ENCODE results near the gene ANKZF1. TPM values are rescaled to one million over a fixed set of nuclear protein-coding genes. Genes with fewer than 3 reads are reported as not detected.

The ANKZF1 gene
- polyA plus RNA-seq, 1 of the 3 experiments (the other 2 are of a cell fraction), result 22.3 TPM

- no peak overlapping the region for H3K4me3 ChIP-seq (ENCODE audit: low read depth in 2 of 2, low read length in 1 of 2)
- H2AFZ ChIP-seq (ENCODE audit: low read depth), result no peak overlapping the region
- no peaks in the 10 kb centered on the region for H4K20me1 ChIP-seq (ENCODE audit: insufficient read depth)
- no peak for TF ChIP-seq POLR2AphosphoS5 (IDR thresholded peaks at IDR 0.05; ENCODE audit: low read depth, low read length)
- no peak for TF ChIP-seq YY1 (IDR thresholded peaks at IDR 0.05; ENCODE audit: low read depth)
- TF ChIP-seq RCOR1 (IDR thresholded peaks at IDR 0.05; ENCODE audit: low read length), result no peak
- TF ChIP-seq TAF1 (IDR thresholded peaks at IDR 0.05; ENCODE audit: borderline replicate concordance, low read depth, low read length), result no peak
- TF ChIP-seq FOSL2 (IDR thresholded peaks at IDR 0.05; ENCODE audit: borderline replicate concordance, low read depth), result no peak
- no peak for TF ChIP-seq CHD2 (IDR thresholded peaks at IDR 0.05; ENCODE audit: low read length, partially characterized antibody)
- no peak for TF ChIP-seq TEAD4 (IDR thresholded peaks at IDR 0.05; ENCODE audit: borderline replicate concordance, insufficient read depth)
- TF ChIP-seq RFX5 (IDR thresholded peaks at IDR 0.05; ENCODE audit: low read length), result no peak
- no peak for TF ChIP-seq MAX (IDR thresholded peaks at IDR 0.05; ENCODE audit: low read depth)
- TF ChIP-seq NRF1 (IDR thresholded peaks at IDR 0.05; ENCODE audit: low read depth, low read length), result no peak
- TF ChIP-seq CTCF (IDR thresholded peaks at IDR 0.05), result no peak
- no peak for TF ChIP-seq USF1 (IDR thresholded peaks at IDR 0.05; ENCODE audit: borderline replicate concordance, low read depth)
- TF ChIP-seq EP300 (IDR thresholded peaks at IDR 0.05; ENCODE audit: borderline replicate concordance in 1 of 2, low read depth in 1 of 2, low read length in 1 of 2), result no peak
- TF ChIP-seq ZBTB33 (IDR thresholded peaks at IDR 0.05; ENCODE audit: borderline replicate concordance, low read depth), result no peak
- no peak for TF ChIP-seq SMC3 (IDR thresholded peaks at IDR 0.05; ENCODE audit: low read depth, low read length)
- no peak for TF ChIP-seq GATA2 (CRISPR knock-in tag; IDR thresholded peaks at IDR 0.05)
- H3K9me3 ChIP-seq, result no peaks in the 10 kb centered on the region
- POLR2A ChIA-PET, result no interaction called here
- H3K4me2 ChIP-seq, result no peak overlapping the region
- H3K27ac ChIP-seq (ENCODE audit: low read depth in 2 of 2, low read length in 1 of 2), result no peak overlapping the region
- CTCF ChIA-PET, result interaction anchor here (1.0 to 3.4 kb wide), 5 partner anchors 13 to 85 kb away, joined by 3 to 22 read pairs (median 5); partner anchors contain the start of gene NHEJ1
- H3F3A ChIP-seq (replicated peaks; ENCODE audit: insufficient read depth), result peaks cover 19% of the 10 kb centered on the region
- no peaks in the 10 kb centered on the region for H3K79me2 ChIP-seq (ENCODE audit: insufficient read depth)
- peaks cover 13 to 52% of the 10 kb centered on the region in 2 experiments for H3K36me3 ChIP-seq (replicated peaks in 1 of 2; ENCODE audit: control insufficient read depth in 1 of 2, insufficient read depth in 2 of 2, low read length in 1 of 2)
- no peak for DNase-seq
- no peak overlapping the region for H3K9ac ChIP-seq
- H3K27me3 ChIP-seq (ENCODE audit: insufficient read depth), result no peaks in the 10 kb centered on the region
- H3K4me1 ChIP-seq (ENCODE audit: control insufficient read depth in 1 of 2, insufficient read depth in 2 of 2, low read depth in 1 of 2, low read length in 1 of 2), result peaks cover under 1 to 23% of the 10 kb centered on the region in 2 experiments; a peak in 3 of 4 replicates
- H3K9me2 ChIP-seq, result no peaks in the 10 kb centered on the region
- 97% methylated on average over 15 of the region's 15 CpGs for WGBS (ENCODE audit: low lambda C conversion rate)
These were observed 15.5 kb upstream of the ANKZF1 start for GRCh38 chr2:219214141-219214540.

All from SK-N-SH (cell line).